HCT116 (cell line): ENCODE measurements around the gene LRRC8B. TPM values are rescaled to one million over a fixed set of nuclear protein-coding genes. Genes with fewer than 3 reads are reported as not detected.

ENCODE experiments used
- ATAC-seq: fragments of 200-7000 bp; cut with Tn5 transposase; 2 replicates; pipeline ENCODE4 v1.9.1; 2020; ENCODE audit warnings: mild to moderate bottlenecking, moderate library complexity
- BruUV-seq: library from RNA; stranded (reverse); fragments of 400-500 nt; replicated peaks from 2 replicates; lab custom pipeline; 2021; lab: Mats Ljungman, UMichigan
- CTCF ChIA-PET: fragments of 300-600 bp; sonication (Branson Sonifier 250); formaldehyde crosslinking; loops from one replicate; lab custom pipeline; 2021; ENCODE audit warnings: antibody characterized with exemption; lab: Charles Lee
- POLR2A ChIA-PET: fragments of 300-600, 350-600 bp; sonication (Branson Sonifier 250); formaldehyde crosslinking; loops from one replicate; lab custom pipeline; 2021; ENCODE audit warnings: antibody characterized with exemption; lab: Charles Lee
- RAD21 ChIA-PET, 2 experiments: fragments of 300-600 bp; sonication (Branson Sonifier 250); formaldehyde crosslinking; loops; one replicate each; lab custom pipeline; 2023; ENCODE audit warnings: low total read pairs in 2 of 2; ENCODE audit not compliant: uncharacterized antibody in 2 of 2, unreplicated experiment in 2 of 2, low non-redundant PET in 1 of 2; lab: Charles Lee
- DNase-seq: peaks from one replicate; pipeline ENCODE4 v3.0.0-alpha.2; 2010; ENCODE audit warnings: low read depth, low spot score
- H2AFZ ChIP-seq: fragments of 200-600 bp; shearing (Covaris generic), sonication (generic); 2 replicates; pipeline ENCODE4 v1.6.1; 2017; ENCODE audit warnings: low read depth, mixed run types, mixed read lengths, antibody characterized with exemption, low read length; ENCODE audit not compliant: poor library complexity, severe bottlenecking
- H3K27ac ChIP-seq: 2 replicates; pipeline ENCODE4 v1.5.1; 2012; ENCODE audit warnings: low read depth, low read length
- H3K27me3 ChIP-seq: fragments of 200-600 bp; sonication (generic); 2 replicates; pipeline ENCODE4 v1.6.1; 2016; ENCODE audit warnings: mixed run types, low read length, mixed read lengths; ENCODE audit not compliant: insufficient read depth
- H3K36me3 ChIP-seq, 2 experiments: fragments of 200-500 bp in 1 of 2; fragments of 200-600 bp in 1 of 2; sonication (Bioruptor generic) in 1 of 2; sonication (generic) in 1 of 2; 2 replicates each; pipeline versions ENCODE4 v1.5.1 to v1.6.1; 2014 to 2016; ENCODE audit warnings: low read length in 2 of 2, inconsistent platforms in 1 of 2, mixed read lengths in 1 of 2, mixed run types in 1 of 2; ENCODE audit not compliant: insufficient read depth in 2 of 2, control insufficient read depth in 1 of 2
- H3K4me1 ChIP-seq, 2 experiments: fragments of 200-600 bp in 1 of 2; sonication (generic) in 1 of 2; 2 replicates each; pipeline versions ENCODE4 v1.5.1 to v1.6.1; 2012 to 2017; ENCODE audit warnings: low read length in 2 of 2, inconsistent platforms in 1 of 2, mild to moderate bottlenecking in 1 of 2, mixed read lengths in 1 of 2, mixed run types in 1 of 2, moderate library complexity in 1 of 2; ENCODE audit not compliant: insufficient read depth in 2 of 2, control insufficient read depth in 1 of 2
- H3K4me2 ChIP-seq: fragments of 200-600 bp; sonication (generic); 2 replicates; pipeline ENCODE4 v1.6.1; 2017; ENCODE audit warnings: mixed run types, low read length, mixed read lengths
- H3K4me3 ChIP-seq, 2 experiments: fragments of 200-600 bp in 1 of 2; sonication (generic) in 1 of 2; replicated peaks in 1 of 2; 2 replicates each; pipeline ENCODE4 v1.5.1; 2011 to 2016; ENCODE audit warnings: low read length in 2 of 2, control low read depth in 1 of 2, low read depth in 1 of 2, mild to moderate bottlenecking in 1 of 2, mixed read lengths in 1 of 2, mixed run types in 1 of 2
- H3K79me2 ChIP-seq: fragments of 200-600 bp; sonication (generic); 2 replicates; pipeline ENCODE4 v1.6.1; 2017; ENCODE audit warnings: mild to moderate bottlenecking, mixed run types, low read length, moderate library complexity, mixed read lengths; ENCODE audit not compliant: insufficient read depth
- H3K9ac ChIP-seq: fragments of 200-600 bp; sonication (generic); 2 replicates; pipeline ENCODE4 v1.6.1; 2016; ENCODE audit warnings: low read length, mixed read lengths
- H3K9me2 ChIP-seq: fragments of 200-600 bp; sonication (generic), shearing (Covaris generic); 2 replicates; pipeline ENCODE4 v1.6.1; 2017; ENCODE audit warnings: mixed run types, mild to moderate bottlenecking, moderate library complexity; ENCODE audit not compliant: insufficient read depth
- H3K9me3 ChIP-seq, 2 experiments: fragments of 200-500 bp in 1 of 2; fragments of 200-600 bp in 1 of 2; sonication (Bioruptor generic) in 1 of 2; sonication (generic) in 1 of 2; 2 replicates each; pipeline ENCODE4 v1.6.1; 2014 to 2017; ENCODE audit warnings: low read length in 2 of 2, mixed read lengths in 2 of 2, inconsistent platforms in 1 of 2, low read depth in 1 of 2, mild to moderate bottlenecking in 1 of 2, mixed run types in 1 of 2, moderate library complexity in 1 of 2; ENCODE audit not compliant: control insufficient read depth in 1 of 2, insufficient read depth in 1 of 2
- H4K20me1 ChIP-seq: fragments of 200-600 bp; sonication (generic), shearing (Covaris generic); 2 replicates; pipeline ENCODE4 v1.6.1; 2017; ENCODE audit warnings: mixed run types, mild to moderate bottlenecking, moderate library complexity; ENCODE audit not compliant: insufficient read depth
- ATF3 ChIP-seq: IDR thresholded peaks from 2 replicates; pipeline ENCODE4 v1.6.1; 2012
- CBX3 ChIP-seq: IDR thresholded peaks from 2 replicates; pipeline ENCODE4 v1.6.1; 2012; ENCODE audit warnings: low read depth
- CEBPB ChIP-seq: IDR thresholded peaks from 2 replicates; pipeline ENCODE4 v1.6.1; 2012; ENCODE audit warnings: low read depth
- CTCF ChIP-seq, 3 experiments: fragments of 200-600 bp in 1 of 3; sonication (generic) in 1 of 3; IDR thresholded peaks in 2 of 3; conservative IDR thresholded peaks in 1 of 3; 2 replicates each; pipeline ENCODE4 v1.5.1; 2012 to 2017; ENCODE audit warnings: low read depth in 2 of 3, low read length in 2 of 3, antibody characterized with exemption in 1 of 3, borderline replicate concordance in 1 of 3, control low read depth in 1 of 3, mild to moderate bottlenecking in 1 of 3, mixed read lengths in 1 of 3, mixed run types in 1 of 3, moderate library complexity in 1 of 3; ENCODE audit not compliant: insufficient read depth in 1 of 3
- EGR1 ChIP-seq: IDR thresholded peaks from 2 replicates; pipeline ENCODE4 v1.6.1; 2012; ENCODE audit warnings: low read depth
- ELF1 ChIP-seq: IDR thresholded peaks from 2 replicates; pipeline ENCODE4 v1.6.1; 2012; ENCODE audit warnings: low read depth, borderline replicate concordance
- EZH2 ChIP-seq: fragments of 200-600 bp; sonication (generic); IDR thresholded peaks from 2 replicates; pipeline ENCODE4 v1.6.1; 2017; ENCODE audit warnings: antibody characterized with exemption, mixed run types
- EZH2phosphoT487 ChIP-seq: fragments of 200-600 bp; IDR thresholded peaks from 2 replicates; pipeline ENCODE4 v1.6.1; 2018; ENCODE audit warnings: antibody characterized with exemption, borderline replicate concordance
- FOSL1 ChIP-seq: IDR thresholded peaks from 2 replicates; pipeline ENCODE4 v1.6.1; 2012; ENCODE audit warnings: low read depth
- JUND ChIP-seq: IDR thresholded peaks from 2 replicates; pipeline ENCODE4 v1.6.1; 2012
- MAX ChIP-seq: IDR thresholded peaks from 2 replicates; pipeline ENCODE4 v1.6.1; 2012
- POLR2A ChIP-seq: IDR thresholded peaks from 2 replicates; pipeline ENCODE4 v1.7.0; 2011; ENCODE audit warnings: borderline replicate concordance; ENCODE audit not compliant: insufficient read depth, insufficient read length; ENCODE audit errors: extremely low read depth
- SIN3A ChIP-seq: IDR thresholded peaks from 2 replicates; pipeline ENCODE4 v1.6.1; 2012; ENCODE audit warnings: low read depth
- SRF ChIP-seq: IDR thresholded peaks from 2 replicates; pipeline ENCODE4 v1.6.1; 2012; ENCODE audit warnings: low read depth
- TCF7L2 ChIP-seq: IDR thresholded peaks from 2 replicates; pipeline ENCODE4 v1.7.0; 2011; ENCODE audit warnings: borderline replicate concordance, inconsistent platforms; ENCODE audit not compliant: insufficient read depth, insufficient read length; ENCODE audit errors: extremely low read depth
- ZBTB33 ChIP-seq: IDR thresholded peaks from 2 replicates; pipeline ENCODE4 v1.6.1; 2011; ENCODE audit warnings: mild to moderate bottlenecking, low read length, moderate library complexity; ENCODE audit not compliant: insufficient replicate concordance; ENCODE audit errors: extremely low read depth
- ZFX ChIP-seq: fragments of 450-650 bp; IDR thresholded peaks from 2 replicates; pipeline ENCODE4 v1.6.1; 2017
- ZNF274 ChIP-seq: fragments of 200-500 bp; sonication (Bioruptor generic); IDR thresholded peaks from 2 replicates; pipeline ENCODE4 v1.6.1; 2014; ENCODE audit warnings: mild to moderate bottlenecking, low read depth, low read length, inconsistent platforms
- intact Hi-C: fragments of 100-400 bp; cut with micrococcal nuclease; formaldehyde crosslinking; loops from 2 replicates; pipeline ENCODE4 v1.10.0; 2022
- total RNA-seq: library from RNA; stranded (reverse); gene quantifications from one replicate; pipeline ENCODE4 v1.2.1, GENCODE V29; 2021; ENCODE audit not compliant: unreplicated experiment

The LRRC8B gene
- total RNA-seq, 1 experiment from 2014 or later = 17.9 TPM

GRCh38 chr1:89594096-89594740 is 69.6 kb downstream of the LRRC8B start:
- Histone ChIP-seq H3K27ac (no peak overlapping the region), H3K27me3 (no peaks in the 10 kb centered on the region), H3K9ac (no peak overlapping the region), H4K20me1 (no peaks in the 10 kb centered on the region), H3K79me2 (peaks cover 13% of the 10 kb centered on the region; the same call in 1 of the 2 replicates), H3K9me2 (no peaks in the 10 kb centered on the region), H2AFZ (no peak overlapping the region), H3K4me2 (no peak overlapping the region), H3K4me3 (no peak overlapping the region), H3K4me1 (no peaks in the 10 kb centered on the region), H3K36me3 (no peaks in the 10 kb centered on the region), H3K9me3 (no peaks in the 10 kb centered on the region)
- RAD21 ChIA-PET = no interaction called here
- TF ChIP-seq SIN3A (no peak), CBX3 (no peak), EZH2phosphoT487 (no peak), SRF (no peak), ZBTB33 (no peak), CEBPB (no peak), ZFX (no peak), EGR1 (no peak), ZNF274 (no peak), TCF7L2 (no peak), EZH2 (no peak), MAX (no peak), ATF3 (no peak), CTCF (IDR thresholded peaks at IDR 0.05 in 2 of 3, conservative IDR thresholded peaks at IDR 0.05 in 1 of 3; ENCODE audit: borderline replicate concordance in 1 of 3, insufficient read depth in 1 of 3, low read depth in 2 of 3, low read length in 2 of 3) (no peak), JUND (no peak), ELF1 (no peak), FOSL1 (no peak), POLR2A (no peak)
- BruUV-seq = no TSS peak
- intact Hi-C loops = no loop called here
- no peak for ATAC-seq
- no peak for DNase-seq
- POLR2A ChIA-PET = no interaction called here
- CTCF ChIA-PET = interaction anchor here (1.7 kb wide), 1 partner anchor 111 kb away, joined by 3 read pairs; no protein-coding TSS in a partner anchor
